Measurements from ENCODE around the gene KIF21B.

KIF21B gene

DNA sequence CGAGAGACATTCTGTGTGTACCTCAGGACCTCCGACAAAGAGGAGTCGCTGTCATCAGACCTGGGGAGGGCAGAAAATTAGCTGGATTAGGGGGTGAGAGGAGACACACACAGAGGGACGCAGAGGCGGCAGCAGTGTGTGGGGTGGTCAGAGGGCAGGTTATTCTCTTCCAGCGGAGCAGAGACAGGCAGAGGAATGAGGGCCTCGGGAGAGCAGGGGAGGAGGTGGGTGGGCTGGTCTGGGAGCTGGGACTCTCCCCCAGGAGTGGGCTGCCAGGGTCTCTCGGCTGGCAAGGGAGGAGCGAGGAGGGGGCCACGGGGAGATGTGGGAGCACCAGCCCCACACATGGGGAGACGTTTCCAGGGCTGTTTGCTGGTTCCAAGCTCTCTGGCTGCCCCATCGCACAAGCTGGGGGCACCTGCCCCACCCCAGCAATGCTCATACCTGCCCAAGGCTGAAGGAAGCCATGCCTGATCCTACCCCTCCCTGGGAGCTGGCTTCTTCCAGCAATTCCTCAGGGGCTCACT lies 40.4 kb downstream of the KIF21B start:
- H3K27me3 ChIP-seq (ENCODE audit: insufficient read depth, poor library complexity, severe bottlenecking), result no peaks in the 10 kb centered on the region
- H3K27ac ChIP-seq (replicated peaks), result no peak overlapping the region
- TF ChIP-seq GABPA (IDR thresholded peaks at IDR 0.05; ENCODE audit: low read depth) (no peak), SPI1 (IDR thresholded peaks at IDR 0.05; ENCODE audit: borderline replicate concordance, low read depth) (no peak), POLR2AphosphoS5 (IDR thresholded peaks at IDR 0.05; ENCODE audit: low read depth) (no peak)
- TF ChIP-seq, protein P1, sequence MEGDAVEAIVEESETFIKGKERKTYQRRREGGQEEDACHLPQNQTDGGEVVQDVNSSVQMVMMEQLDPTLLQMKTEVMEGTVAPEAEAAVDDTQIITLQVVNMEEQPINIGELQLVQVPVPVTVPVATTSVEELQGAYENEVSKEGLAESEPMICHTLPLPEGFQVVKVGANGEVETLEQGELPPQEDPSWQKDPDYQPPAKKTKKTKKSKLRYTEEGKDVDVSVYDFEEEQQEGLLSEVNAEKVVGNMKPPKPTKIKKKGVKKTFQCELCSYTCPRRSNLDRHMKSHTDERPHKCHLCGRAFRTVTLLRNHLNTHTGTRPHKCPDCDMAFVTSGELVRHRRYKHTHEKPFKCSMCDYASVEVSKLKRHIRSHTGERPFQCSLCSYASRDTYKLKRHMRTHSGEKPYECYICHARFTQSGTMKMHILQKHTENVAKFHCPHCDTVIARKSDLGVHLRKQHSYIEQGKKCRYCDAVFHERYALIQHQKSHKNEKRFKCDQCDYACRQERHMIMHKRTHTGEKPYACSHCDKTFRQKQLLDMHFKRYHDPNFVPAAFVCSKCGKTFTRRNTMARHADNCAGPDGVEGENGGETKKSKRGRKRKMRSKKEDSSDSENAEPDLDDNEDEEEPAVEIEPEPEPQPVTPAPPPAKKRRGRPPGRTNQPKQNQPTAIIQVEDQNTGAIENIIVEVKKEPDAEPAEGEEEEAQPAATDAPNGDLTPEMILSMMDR (IDR thresholded peaks at IDR 0.05; ENCODE audit: insufficient read depth, low read length), result no peak
- TF ChIP-seq, protein P2, sequence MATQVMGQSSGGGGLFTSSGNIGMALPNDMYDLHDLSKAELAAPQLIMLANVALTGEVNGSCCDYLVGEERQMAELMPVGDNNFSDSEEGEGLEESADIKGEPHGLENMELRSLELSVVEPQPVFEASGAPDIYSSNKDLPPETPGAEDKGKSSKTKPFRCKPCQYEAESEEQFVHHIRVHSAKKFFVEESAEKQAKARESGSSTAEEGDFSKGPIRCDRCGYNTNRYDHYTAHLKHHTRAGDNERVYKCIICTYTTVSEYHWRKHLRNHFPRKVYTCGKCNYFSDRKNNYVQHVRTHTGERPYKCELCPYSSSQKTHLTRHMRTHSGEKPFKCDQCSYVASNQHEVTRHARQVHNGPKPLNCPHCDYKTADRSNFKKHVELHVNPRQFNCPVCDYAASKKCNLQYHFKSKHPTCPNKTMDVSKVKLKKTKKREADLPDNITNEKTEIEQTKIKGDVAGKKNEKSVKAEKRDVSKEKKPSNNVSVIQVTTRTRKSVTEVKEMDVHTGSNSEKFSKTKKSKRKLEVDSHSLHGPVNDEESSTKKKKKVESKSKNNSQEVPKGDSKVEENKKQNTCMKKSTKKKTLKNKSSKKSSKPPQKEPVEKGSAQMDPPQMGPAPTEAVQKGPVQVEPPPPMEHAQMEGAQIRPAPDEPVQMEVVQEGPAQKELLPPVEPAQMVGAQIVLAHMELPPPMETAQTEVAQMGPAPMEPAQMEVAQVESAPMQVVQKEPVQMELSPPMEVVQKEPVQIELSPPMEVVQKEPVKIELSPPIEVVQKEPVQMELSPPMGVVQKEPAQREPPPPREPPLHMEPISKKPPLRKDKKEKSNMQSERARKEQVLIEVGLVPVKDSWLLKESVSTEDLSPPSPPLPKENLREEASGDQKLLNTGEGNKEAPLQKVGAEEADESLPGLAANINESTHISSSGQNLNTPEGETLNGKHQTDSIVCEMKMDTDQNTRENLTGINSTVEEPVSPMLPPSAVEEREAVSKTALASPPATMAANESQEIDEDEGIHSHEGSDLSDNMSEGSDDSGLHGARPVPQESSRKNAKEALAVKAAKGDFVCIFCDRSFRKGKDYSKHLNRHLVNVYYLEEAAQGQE (IDR thresholded peaks at IDR 0.05; ENCODE audit: insufficient replicate concordance, low read depth), result no peak
- H3K4me3 ChIP-seq (replicated peaks; ENCODE audit: insufficient read depth, low read length), result no peak overlapping the region
- DNase-seq (ENCODE audit: low read depth in 1 of 2, low spot score in 1 of 2), result no peak

DNA sequence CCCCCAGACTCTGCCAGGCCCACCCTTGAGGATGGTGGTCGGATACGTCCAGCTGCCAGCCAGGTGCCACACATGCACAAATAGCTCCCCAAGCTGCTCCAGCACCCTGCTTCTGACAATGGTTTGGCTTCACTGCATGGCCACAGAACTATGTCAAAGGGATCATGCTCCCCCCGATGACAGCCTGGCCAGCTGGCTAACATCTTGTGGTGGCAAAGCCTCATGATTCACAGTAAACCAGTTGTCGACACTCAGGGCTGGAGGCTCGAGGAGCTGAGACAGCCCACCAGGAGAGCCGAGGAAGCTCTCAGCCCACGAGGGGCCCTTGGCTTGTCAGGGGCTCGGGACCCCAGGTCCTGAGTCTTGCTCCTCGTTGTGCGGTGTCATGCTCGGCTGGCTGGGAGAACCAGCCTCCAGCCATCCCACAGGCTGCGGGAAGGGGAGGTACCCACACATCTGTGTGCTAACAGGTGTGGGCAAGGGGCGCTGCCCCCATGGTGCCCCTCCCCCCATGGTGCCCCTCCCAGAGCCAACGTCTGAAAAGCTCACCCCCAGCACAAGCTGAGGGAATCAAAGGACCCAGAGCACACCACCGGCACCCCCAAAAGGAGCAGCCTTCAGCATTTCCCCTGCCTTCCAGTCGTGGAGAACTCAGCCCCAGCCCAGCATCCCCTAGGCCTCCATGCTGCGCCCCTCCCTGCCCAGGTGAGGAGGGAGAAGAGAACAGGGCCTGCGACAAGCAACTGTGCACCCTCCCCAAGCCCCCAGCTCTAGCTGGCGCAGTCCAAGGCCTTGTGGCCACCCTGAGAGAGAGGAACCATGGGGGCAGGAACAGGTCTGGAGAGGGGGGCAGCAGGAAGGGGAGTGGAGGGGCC lies 41.2 kb downstream of the KIF21B start:
- no peak for DNase-seq (ENCODE audit: low read depth in 1 of 2, low spot score in 1 of 2)
- Histone ChIP-seq H3K27ac (replicated peaks) (no peak overlapping the region), H3K4me3 (replicated peaks; ENCODE audit: insufficient read depth, low read length) (no peak overlapping the region), H3K27me3 (ENCODE audit: insufficient read depth, poor library complexity, severe bottlenecking) (no peaks in the 10 kb centered on the region)
- TF ChIP-seq, protein P2 (IDR thresholded peaks at IDR 0.05; ENCODE audit: insufficient replicate concordance, low read depth), result no peak
- TF ChIP-seq POLR2AphosphoS5 (IDR thresholded peaks at IDR 0.05; ENCODE audit: low read depth) (no peak), SPI1 (IDR thresholded peaks at IDR 0.05; ENCODE audit: borderline replicate concordance, low read depth) (no peak), GABPA (IDR thresholded peaks at IDR 0.05; ENCODE audit: low read depth) (no peak)
- TF ChIP-seq, protein P1 (IDR thresholded peaks at IDR 0.05; ENCODE audit: insufficient read depth, low read length), result no peak

DNA sequence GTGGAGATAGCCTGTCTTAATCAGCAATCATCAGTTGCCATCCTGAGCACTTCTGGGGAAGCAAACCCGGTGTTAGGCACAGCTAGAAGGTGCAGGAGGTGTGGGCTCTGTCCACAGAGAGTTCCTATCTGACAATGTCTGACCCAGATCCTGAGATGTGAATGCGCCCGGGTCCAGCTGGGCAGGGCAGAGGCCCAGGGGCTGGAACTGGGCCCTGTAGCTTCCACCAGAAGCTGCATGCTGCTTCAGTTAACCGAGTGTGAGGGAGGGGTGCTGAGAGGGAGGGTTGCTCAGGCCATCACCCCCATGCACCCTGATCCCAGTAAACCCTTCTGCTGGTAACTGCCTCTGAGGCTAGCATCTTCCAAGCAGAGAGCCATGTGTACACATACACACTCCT lies 42.2 kb downstream of the KIF21B start:
- no peak for DNase-seq (ENCODE audit: low read depth in 1 of 2, low spot score in 1 of 2)
- no peak for TF ChIP-seq SPI1 (IDR thresholded peaks at IDR 0.05; ENCODE audit: borderline replicate concordance, low read depth)
- TF ChIP-seq, protein P1 (IDR thresholded peaks at IDR 0.05; ENCODE audit: insufficient read depth, low read length), result no peak
- TF ChIP-seq GABPA (IDR thresholded peaks at IDR 0.05; ENCODE audit: low read depth), result no peak
- no peak for TF ChIP-seq POLR2AphosphoS5 (IDR thresholded peaks at IDR 0.05; ENCODE audit: low read depth)
- TF ChIP-seq, protein P2 (IDR thresholded peaks at IDR 0.05; ENCODE audit: insufficient replicate concordance, low read depth), result no peak
- H3K27me3 ChIP-seq (ENCODE audit: insufficient read depth, poor library complexity, severe bottlenecking), result no peaks in the 10 kb centered on the region

More for the DNA sequence above, 42.2 kb downstream of the KIF21B start:
- Histone ChIP-seq H3K4me3 (replicated peaks; ENCODE audit: insufficient read depth, low read length) (no peak overlapping the region), H3K27ac (replicated peaks) (no peak overlapping the region)

All from HL-60 (cell line).